ENCODE measurements around the gene MTERF4.
A peak's percentile ranks its signal among the peaks of the same experiment; 100 is the strongest.

The MTERF4 gene

GRCh38 chr2:241125626-241126025 lies 23.5 kb upstream of the MTERF4 start:
- H3K27ac ChIP-seq = peak overlapping the region; percentile 92
- TF ChIP-seq, protein P1, sequence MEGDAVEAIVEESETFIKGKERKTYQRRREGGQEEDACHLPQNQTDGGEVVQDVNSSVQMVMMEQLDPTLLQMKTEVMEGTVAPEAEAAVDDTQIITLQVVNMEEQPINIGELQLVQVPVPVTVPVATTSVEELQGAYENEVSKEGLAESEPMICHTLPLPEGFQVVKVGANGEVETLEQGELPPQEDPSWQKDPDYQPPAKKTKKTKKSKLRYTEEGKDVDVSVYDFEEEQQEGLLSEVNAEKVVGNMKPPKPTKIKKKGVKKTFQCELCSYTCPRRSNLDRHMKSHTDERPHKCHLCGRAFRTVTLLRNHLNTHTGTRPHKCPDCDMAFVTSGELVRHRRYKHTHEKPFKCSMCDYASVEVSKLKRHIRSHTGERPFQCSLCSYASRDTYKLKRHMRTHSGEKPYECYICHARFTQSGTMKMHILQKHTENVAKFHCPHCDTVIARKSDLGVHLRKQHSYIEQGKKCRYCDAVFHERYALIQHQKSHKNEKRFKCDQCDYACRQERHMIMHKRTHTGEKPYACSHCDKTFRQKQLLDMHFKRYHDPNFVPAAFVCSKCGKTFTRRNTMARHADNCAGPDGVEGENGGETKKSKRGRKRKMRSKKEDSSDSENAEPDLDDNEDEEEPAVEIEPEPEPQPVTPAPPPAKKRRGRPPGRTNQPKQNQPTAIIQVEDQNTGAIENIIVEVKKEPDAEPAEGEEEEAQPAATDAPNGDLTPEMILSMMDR (conservative IDR thresholded peaks at IDR 0.05) = no peak
- no peak for TF ChIP-seq ZFX (IDR thresholded peaks at IDR 0.05)

GRCh38 chr2:241123816-241124536 lies 21.9 kb upstream of the MTERF4 start:
- TF ChIP-seq, protein P1 (conservative IDR thresholded peaks at IDR 0.05) = no peak
- no peak for TF ChIP-seq ZFX (IDR thresholded peaks at IDR 0.05)
- H3K27ac ChIP-seq = peak overlapping the region; percentile 92

GRCh38 chr2:241122376-241123002 lies 20.4 kb upstream of the MTERF4 start:
- TF ChIP-seq, protein P1 (conservative IDR thresholded peaks at IDR 0.05) = no peak
- TF ChIP-seq ZFX (IDR thresholded peaks at IDR 0.05) = no peak
- H3K27ac ChIP-seq = peak overlapping the region; percentile 92; the same call in 1 of the 2 replicates

DNA sequence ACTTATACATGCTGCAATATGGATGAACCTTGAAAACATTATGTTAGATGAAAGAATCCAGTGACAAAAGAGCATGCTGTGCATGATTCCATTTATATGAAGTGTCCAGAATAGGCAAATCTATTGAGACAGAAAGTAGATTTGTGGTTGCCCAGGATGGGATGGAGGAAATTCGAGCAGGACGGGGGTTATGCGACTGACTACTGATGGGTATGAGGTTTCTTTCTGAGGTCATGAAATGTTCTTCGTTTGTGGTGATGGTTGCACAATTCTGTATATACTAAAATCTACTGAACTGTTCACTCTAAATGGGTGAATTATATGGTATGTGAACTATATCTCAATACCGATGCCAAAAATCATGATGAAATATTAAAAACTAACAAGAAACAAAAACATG lies 18.9 kb upstream of the MTERF4 start:
- no peak overlapping the region for H3K27ac ChIP-seq
- no peak for TF ChIP-seq ZFX (IDR thresholded peaks at IDR 0.05)
- TF ChIP-seq, protein P1 (conservative IDR thresholded peaks at IDR 0.05) = no peak

DNA sequence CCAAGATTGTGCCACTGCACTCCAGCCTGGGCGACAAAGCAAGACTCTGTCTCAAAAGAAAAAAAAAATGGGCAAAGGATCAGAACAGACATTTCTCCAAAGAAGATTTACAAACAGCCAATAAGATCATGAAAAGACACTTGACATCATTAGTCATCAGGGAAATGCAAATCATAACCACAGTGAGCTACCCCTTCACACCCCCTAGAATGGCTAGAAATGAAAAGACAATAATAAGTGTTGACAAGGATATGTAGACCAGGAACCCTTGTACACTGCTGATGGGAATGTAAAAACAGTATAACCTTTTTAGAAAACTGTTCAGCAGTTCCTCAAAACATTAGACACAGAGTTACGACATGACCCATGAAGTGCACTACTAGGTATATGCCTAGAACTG lies 18.4 kb upstream of the MTERF4 start:
- TF ChIP-seq ZFX (IDR thresholded peaks at IDR 0.05) = no peak
- TF ChIP-seq, protein P1 (conservative IDR thresholded peaks at IDR 0.05) = no peak
- H3K27ac ChIP-seq = no peak overlapping the region

DNA sequence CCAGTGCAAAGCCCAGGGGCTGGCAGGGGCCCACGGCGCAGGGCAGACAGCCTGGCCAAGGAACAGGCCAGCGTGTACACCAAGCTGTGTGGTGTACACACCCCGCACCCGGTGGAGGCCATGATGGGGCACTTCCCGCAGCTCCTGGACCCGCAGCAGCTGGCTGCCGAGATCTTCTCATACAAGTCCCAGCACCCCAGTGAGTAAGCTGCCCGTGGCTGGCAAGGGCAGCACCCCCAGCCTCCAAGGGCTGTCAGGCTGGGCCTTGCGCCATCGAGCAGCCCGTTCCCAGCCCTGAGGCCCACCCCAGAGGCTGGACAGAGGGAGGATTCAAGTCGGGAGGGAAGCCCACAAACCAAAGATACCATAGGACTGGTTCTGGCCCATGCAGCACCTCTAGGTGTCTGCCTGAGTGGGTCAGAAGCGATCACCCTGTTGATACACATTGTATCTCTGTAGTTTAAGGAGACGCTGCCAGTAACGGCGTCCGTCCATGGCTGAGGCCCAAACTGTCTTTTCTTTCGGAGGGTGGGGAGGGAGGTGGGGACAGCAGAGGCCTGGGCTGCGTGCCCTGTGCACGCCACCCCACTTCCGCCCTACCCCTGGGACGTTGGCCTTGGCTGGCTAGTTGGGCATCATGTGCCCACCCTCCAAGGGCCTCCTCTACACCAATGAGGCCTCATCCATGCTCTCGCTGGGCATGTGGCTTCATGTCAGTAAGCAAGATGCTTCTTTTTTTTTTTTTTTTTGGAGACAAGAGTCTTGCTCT lies 16.8 kb upstream of the MTERF4 start:
- H3K27ac ChIP-seq = no peak overlapping the region
- no peak for TF ChIP-seq ZFX (IDR thresholded peaks at IDR 0.05)
- TF ChIP-seq, protein P1 (conservative IDR thresholded peaks at IDR 0.05) = no peak

All from C4-2B (cell line).